Fibroblast of pulmonary artery (primary cell): ENCODE measurements around the gene UPP2.

Experiments used
- DNase-seq: peaks from one replicate; pipeline ENCODE4 v3.0.0-alpha.2; 2010; ENCODE audit warnings: low read depth
- H3K4me3 ChIP-seq: replicated peaks from 2 replicates; pipeline ENCODE4 v1.5.1; 2011; ENCODE audit warnings: low read depth, mild to moderate bottlenecking, control low read depth, low read length, moderate library complexity
- CTCF ChIP-seq: IDR thresholded peaks from 2 replicates; pipeline ENCODE4 v1.5.1; 2011; ENCODE audit warnings: mild to moderate bottlenecking, control low read depth, low read length, inconsistent platforms; ENCODE audit errors: missing control alignments

Gene UPP2

GRCh38 chr2:158101384-158101926 is at the start of gene UPP2:
Gene UPP2 (plus strand): TSS chr2:158101876. CDS start chr2:158102064, 188 bp downstream.
- TF ChIP-seq CTCF: no peak
- H3K4me3 ChIP-seq: no peak within 1 kb of the TSS
- DNase-seq: no peak

- DNase-seq: no peak
- TF ChIP-seq CTCF: no peak
- H3K4me3 ChIP-seq: no peak overlapping the region
Observed at GRCh38 chr2:158052761-158053160, 48.9 kb upstream of the UPP2 start.

- no peak for DNase-seq
- TF ChIP-seq CTCF: no peak
- no peak overlapping the region for H3K4me3 ChIP-seq
Observed at GRCh38 chr2:158056875-158057274, 44.8 kb upstream of the UPP2 start.

GRCh38 chr2:158060160-158060834 is 41.4 kb upstream of the UPP2 start:
- DNase-seq: no peak
- H3K4me3 ChIP-seq: no peak overlapping the region
- no peak for TF ChIP-seq CTCF

- H3K4me3 ChIP-seq: no peak overlapping the region
- no peak for TF ChIP-seq CTCF
- peak; percentile 11 for DNase-seq
Observed at GRCh38 chr2:158060835-158061435, 40.7 kb upstream of the UPP2 start.

GRCh38 chr2:158061763-158062162 is 39.9 kb upstream of the UPP2 start:
- H3K4me3 ChIP-seq: no peak overlapping the region
- no peak for DNase-seq
- TF ChIP-seq CTCF: no peak
